Measurements from ENCODE around the gene ELFN1. TPM values are rescaled to one million over a fixed set of nuclear protein-coding genes. Genes with fewer than 3 reads are reported as not detected.
A peak's percentile ranks its signal among the peaks of the same experiment; 100 is the strongest.

Gene ELFN1
- total and polyA plus RNA-seq, 4 donors: 0.43 to 3.5 (median 3.4) TPM

- no peak overlapping the region for H3K27ac ChIP-seq (ENCODE audit: low read depth in 1 of 2, low read length in 2 of 2)
- peak; percentile 29 for DNase-seq (ENCODE audit: low spot score)
- no peak overlapping the region for H3K9ac ChIP-seq (ENCODE audit: low read depth in 1 of 2, low read length in 2 of 2)
- WGBS: 86% methylated on average over 13 of the region's 13 CpGs
- no peak for TF ChIP-seq HNF4A (conservative IDR thresholded peaks at IDR 0.05)
- no peak for TF ChIP-seq CTCF (IDR thresholded peaks at IDR 0.05; ENCODE audit: low read depth, low read length, missing input control)
- no peak for TF ChIP-seq RAD21 (IDR thresholded peaks at IDR 0.05)
- TF ChIP-seq, protein P1, sequence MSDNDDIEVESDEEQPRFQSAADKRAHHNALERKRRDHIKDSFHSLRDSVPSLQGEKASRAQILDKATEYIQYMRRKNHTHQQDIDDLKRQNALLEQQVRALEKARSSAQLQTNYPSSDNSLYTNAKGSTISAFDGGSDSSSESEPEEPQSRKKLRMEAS (IDR thresholded peaks at IDR 0.05): no peak
- no peak for TF ChIP-seq GABPA (IDR thresholded peaks at IDR 0.05 in 1 of 2, conservative IDR thresholded peaks at IDR 0.05 in 1 of 2)
- no peak for TF ChIP-seq SP1 (IDR thresholded peaks at IDR 0.05)
- no peak for TF ChIP-seq YY1 (IDR thresholded peaks at IDR 0.05)
- no peak for TF ChIP-seq FOXA1 (IDR thresholded peaks at IDR 0.05)
- TF ChIP-seq REST (IDR thresholded peaks at IDR 0.05): no peak
- TF ChIP-seq ZBTB33 (IDR thresholded peaks at IDR 0.05): no peak
- no peaks in the 10 kb centered on the region for H3K9me3 ChIP-seq (ENCODE audit: control insufficient read depth in 4 of 4, low read length in 3 of 4)
- H3K36me3 ChIP-seq (ENCODE audit: control insufficient read depth in 4 of 4, insufficient read depth in 3 of 4, low read depth in 1 of 4, low read length in 3 of 4): no peaks in the 10 kb centered on the region
- no peak overlapping the region for H3K4me3 ChIP-seq (ENCODE audit: low read depth in 1 of 3, low read length in 3 of 3)
- no peaks in the 10 kb centered on the region for H3K27me3 ChIP-seq (ENCODE audit: control insufficient read depth in 4 of 4, insufficient read depth in 4 of 4, low read length in 3 of 4)
- peaks cover 21 to 55% (median 34%) of the 10 kb centered on the region in 4 donors for H3K4me1 ChIP-seq (ENCODE audit: control insufficient read depth in 4 of 4, insufficient read depth in 4 of 4, low read length in 3 of 4)
Measured at GRCh38 chr7:1671594-1672451, 1.7 kb downstream of the ELFN1 start.

DNA sequence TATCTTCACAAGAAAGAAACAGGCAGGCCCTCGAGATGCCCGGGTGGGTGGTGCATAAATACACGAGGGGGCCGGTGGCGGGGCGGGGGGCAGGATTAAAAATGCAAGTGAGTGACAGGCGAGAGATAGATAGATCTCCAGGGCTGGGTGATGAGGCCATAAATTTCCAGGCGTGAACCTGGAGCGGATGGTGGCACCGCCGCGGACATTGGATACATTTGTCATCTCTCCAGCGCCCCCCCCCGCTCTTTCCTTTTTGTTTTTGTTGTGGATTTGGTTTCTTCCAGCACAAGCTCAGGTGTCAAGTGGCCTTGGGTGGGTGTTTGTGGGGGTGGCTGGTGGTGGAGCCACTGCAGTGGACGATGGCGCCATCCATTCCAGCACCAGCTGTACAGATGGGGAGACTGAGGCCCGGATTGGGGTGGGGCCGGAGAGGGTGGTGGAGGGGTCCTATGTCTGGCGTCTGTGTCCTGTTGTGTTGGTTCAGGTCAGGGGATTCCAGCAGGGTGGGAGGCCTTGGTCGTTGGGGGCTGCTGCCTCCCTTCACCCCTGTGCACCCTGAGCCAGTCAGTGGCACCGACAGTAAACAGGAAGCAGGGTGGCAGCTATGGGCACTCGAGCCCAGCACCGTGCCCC lies 2.9 kb downstream of the ELFN1 start:
- H3K9me3 ChIP-seq (ENCODE audit: control insufficient read depth in 4 of 4, low read length in 3 of 4): no peaks in the 10 kb centered on the region
- no peak overlapping the region for H3K27ac ChIP-seq (ENCODE audit: low read depth in 1 of 2, low read length in 2 of 2)
- peaks cover 19 to 44% (median 28%) of the 10 kb centered on the region in 4 donors for H3K4me1 ChIP-seq (ENCODE audit: control insufficient read depth in 4 of 4, insufficient read depth in 4 of 4, low read length in 3 of 4)
- DNase-seq (ENCODE audit: low spot score): peak; percentile 20
- WGBS: 83% methylated on average over 23 of the region's 23 CpGs
- no peaks in the 10 kb centered on the region for H3K27me3 ChIP-seq (ENCODE audit: control insufficient read depth in 4 of 4, insufficient read depth in 4 of 4, low read length in 3 of 4)
- no peaks in the 10 kb centered on the region for H3K36me3 ChIP-seq (ENCODE audit: control insufficient read depth in 4 of 4, insufficient read depth in 3 of 4, low read depth in 1 of 4, low read length in 3 of 4)
- H3K4me3 ChIP-seq (ENCODE audit: low read depth in 1 of 3, low read length in 3 of 3): no peak overlapping the region
- no peak overlapping the region for H3K9ac ChIP-seq (ENCODE audit: low read depth in 1 of 2, low read length in 2 of 2)
- TF ChIP-seq, protein P1 (IDR thresholded peaks at IDR 0.05): no peak
- TF ChIP-seq REST (IDR thresholded peaks at IDR 0.05) (no peak), FOXA1 (IDR thresholded peaks at IDR 0.05) (no peak), TAF1 (conservative IDR thresholded peaks at IDR 0.05) (no peak), RXRA (IDR thresholded peaks at IDR 0.05) (no peak), HNF4G (IDR thresholded peaks at IDR 0.05) (no peak), CTCF (IDR thresholded peaks at IDR 0.05; ENCODE audit: low read depth, low read length, missing input control) (no peak), SP1 (IDR thresholded peaks at IDR 0.05) (no peak), NR2F2 (IDR thresholded peaks at IDR 0.05) (no peak), GABPA (IDR thresholded peaks at IDR 0.05 in 1 of 2, conservative IDR thresholded peaks at IDR 0.05 in 1 of 2) (no peak), YY1 (IDR thresholded peaks at IDR 0.05) (no peak), RAD21 (IDR thresholded peaks at IDR 0.05) (no peak)
